ENCODE measurements around the gene TNS1.

Gene TNS1

GRCh38 chr2:217798191-217798590, 204.6 kb downstream of the TNS1 start:
- Histone ChIP-seq H3K36me3 (ENCODE audit: low read depth) (no peaks in the 10 kb centered on the region), H3K27me3 (ENCODE audit: insufficient read depth, poor library complexity, severe bottlenecking) (no peaks in the 10 kb centered on the region), H3K27ac (ENCODE audit: poor library complexity, severe bottlenecking) (no peak overlapping the region), H3K4me3 (ENCODE audit: severe bottlenecking) (no peak overlapping the region), H3K9me3 (ENCODE audit: severe bottlenecking) (no peaks in the 10 kb centered on the region), H3K4me1 (ENCODE audit: insufficient read depth, poor library complexity, severe bottlenecking) (peaks cover 5% of the 10 kb centered on the region)
- ATAC-seq (ENCODE audit: low read depth) (no peak), DNase-seq (ENCODE audit: low spot score) (no peak)
- TF ChIP-seq, protein P1, sequence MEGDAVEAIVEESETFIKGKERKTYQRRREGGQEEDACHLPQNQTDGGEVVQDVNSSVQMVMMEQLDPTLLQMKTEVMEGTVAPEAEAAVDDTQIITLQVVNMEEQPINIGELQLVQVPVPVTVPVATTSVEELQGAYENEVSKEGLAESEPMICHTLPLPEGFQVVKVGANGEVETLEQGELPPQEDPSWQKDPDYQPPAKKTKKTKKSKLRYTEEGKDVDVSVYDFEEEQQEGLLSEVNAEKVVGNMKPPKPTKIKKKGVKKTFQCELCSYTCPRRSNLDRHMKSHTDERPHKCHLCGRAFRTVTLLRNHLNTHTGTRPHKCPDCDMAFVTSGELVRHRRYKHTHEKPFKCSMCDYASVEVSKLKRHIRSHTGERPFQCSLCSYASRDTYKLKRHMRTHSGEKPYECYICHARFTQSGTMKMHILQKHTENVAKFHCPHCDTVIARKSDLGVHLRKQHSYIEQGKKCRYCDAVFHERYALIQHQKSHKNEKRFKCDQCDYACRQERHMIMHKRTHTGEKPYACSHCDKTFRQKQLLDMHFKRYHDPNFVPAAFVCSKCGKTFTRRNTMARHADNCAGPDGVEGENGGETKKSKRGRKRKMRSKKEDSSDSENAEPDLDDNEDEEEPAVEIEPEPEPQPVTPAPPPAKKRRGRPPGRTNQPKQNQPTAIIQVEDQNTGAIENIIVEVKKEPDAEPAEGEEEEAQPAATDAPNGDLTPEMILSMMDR (IDR thresholded peaks at IDR 0.05; ENCODE audit: poor library complexity, severe bottlenecking), result no peak

- no peak overlapping the region for H3K4me3 ChIP-seq (ENCODE audit: severe bottlenecking)
- H3K36me3 ChIP-seq (ENCODE audit: low read depth), result no peaks in the 10 kb centered on the region
- no peak overlapping the region for H3K27ac ChIP-seq (ENCODE audit: poor library complexity, severe bottlenecking)
- H3K9me3 ChIP-seq (ENCODE audit: severe bottlenecking), result no peaks in the 10 kb centered on the region
- TF ChIP-seq, protein P1 (IDR thresholded peaks at IDR 0.05; ENCODE audit: poor library complexity, severe bottlenecking), result no peak
- H3K27me3 ChIP-seq (ENCODE audit: insufficient read depth, poor library complexity, severe bottlenecking), result no peaks in the 10 kb centered on the region
- peaks cover 5% of the 10 kb centered on the region for H3K4me1 ChIP-seq (ENCODE audit: insufficient read depth, poor library complexity, severe bottlenecking)
- DNase-seq (ENCODE audit: low spot score) (no peak), ATAC-seq (ENCODE audit: low read depth) (peak; percentile 49; the same call in 2 of the 3 replicates)
These were observed 205.1 kb downstream of the TNS1 start for GRCh38 chr2:217797661-217798069.

- no peaks in the 10 kb centered on the region for H3K36me3 ChIP-seq (ENCODE audit: low read depth)
- H3K4me1 ChIP-seq (ENCODE audit: insufficient read depth, poor library complexity, severe bottlenecking), result peaks cover 5% of the 10 kb centered on the region
- no peak for DNase-seq (ENCODE audit: low spot score)
- ATAC-seq (ENCODE audit: low read depth), result no peak
- H3K27me3 ChIP-seq (ENCODE audit: insufficient read depth, poor library complexity, severe bottlenecking), result no peaks in the 10 kb centered on the region
- H3K4me3 ChIP-seq (ENCODE audit: severe bottlenecking), result no peak overlapping the region
- no peak overlapping the region for H3K27ac ChIP-seq (ENCODE audit: poor library complexity, severe bottlenecking)
- no peaks in the 10 kb centered on the region for H3K9me3 ChIP-seq (ENCODE audit: severe bottlenecking)
- TF ChIP-seq, protein P1 (IDR thresholded peaks at IDR 0.05; ENCODE audit: poor library complexity, severe bottlenecking), result no peak
These were observed 205.6 kb downstream of the TNS1 start for GRCh38 chr2:217797165-217797564.

GRCh38 chr2:217795706-217796465, 206.9 kb downstream of the TNS1 start:
- ATAC-seq (ENCODE audit: low read depth), result no peak
- no peaks in the 10 kb centered on the region for H3K9me3 ChIP-seq (ENCODE audit: severe bottlenecking)
- no peak overlapping the region for H3K27ac ChIP-seq (ENCODE audit: poor library complexity, severe bottlenecking)
- H3K27me3 ChIP-seq (ENCODE audit: insufficient read depth, poor library complexity, severe bottlenecking), result no peaks in the 10 kb centered on the region
- no peaks in the 10 kb centered on the region for H3K36me3 ChIP-seq (ENCODE audit: low read depth)
- H3K4me1 ChIP-seq (ENCODE audit: insufficient read depth, poor library complexity, severe bottlenecking), result peaks cover 5% of the 10 kb centered on the region
- no peak for DNase-seq (ENCODE audit: low spot score)
- TF ChIP-seq, protein P1 (IDR thresholded peaks at IDR 0.05; ENCODE audit: poor library complexity, severe bottlenecking), result no peak
- no peak overlapping the region for H3K4me3 ChIP-seq (ENCODE audit: severe bottlenecking)

GRCh38 chr2:217795067-217795466, 207.7 kb downstream of the TNS1 start:
- TF ChIP-seq, protein P1 (IDR thresholded peaks at IDR 0.05; ENCODE audit: poor library complexity, severe bottlenecking), result no peak
- H3K36me3 ChIP-seq (ENCODE audit: low read depth), result no peaks in the 10 kb centered on the region
- H3K4me3 ChIP-seq (ENCODE audit: severe bottlenecking), result no peak overlapping the region
- peaks cover 5% of the 10 kb centered on the region for H3K4me1 ChIP-seq (ENCODE audit: insufficient read depth, poor library complexity, severe bottlenecking)
- no peaks in the 10 kb centered on the region for H3K9me3 ChIP-seq (ENCODE audit: severe bottlenecking)
- H3K27me3 ChIP-seq (ENCODE audit: insufficient read depth, poor library complexity, severe bottlenecking), result no peaks in the 10 kb centered on the region
- DNase-seq (ENCODE audit: low spot score) (no peak), ATAC-seq (ENCODE audit: low read depth) (no peak)
- H3K27ac ChIP-seq (ENCODE audit: poor library complexity, severe bottlenecking), result no peak overlapping the region

Data from RWPE2 (cell line).